Measurements from ENCODE around the gene NID1. TPM values are rescaled to one million over a fixed set of nuclear protein-coding genes. Genes with fewer than 3 reads are reported as not detected.

NID1 gene
- total and polyA plus RNA-seq, 4 donors = 15.4 to 151 (median 45.1) TPM

GRCh38 chr1:236091933-236092318 is 27.0 kb upstream of the NID1 start:
- Histone ChIP-seq H3K4me1 (ENCODE audit: control insufficient read depth in 5 of 5, insufficient read depth in 5 of 5, low read length in 5 of 5) (peaks cover 0 to 5% (median 0%) of the 10 kb centered on the region in 5 donors), H3K27me3 (ENCODE audit: control insufficient read depth in 3 of 3, insufficient read depth in 3 of 3, low read length in 2 of 3) (no peaks in the 10 kb centered on the region), H3K9ac (ENCODE audit: insufficient read depth in 1 of 2, low read length in 2 of 2) (no peak overlapping the region), H3K4me3 (no peak overlapping the region), H3K27ac (ENCODE audit: low read depth in 1 of 2, low read length in 1 of 2) (no peak overlapping the region), H3K9me3 (ENCODE audit: control insufficient read depth in 4 of 4, insufficient read depth in 3 of 4, low read length in 3 of 4) (peaks cover 0 to 3% (median under 1%) of the 10 kb centered on the region in 4 donors), H3K36me3 (ENCODE audit: control insufficient read depth in 4 of 4, insufficient read depth in 4 of 4, low read length in 4 of 4) (no peaks in the 10 kb centered on the region)
- WGBS, 2 donors = 68 to 77% methylated on average over 5 of the region's 5 CpGs
- TF ChIP-seq CTCF (IDR thresholded peaks at IDR 0.05; ENCODE audit: control extremely low read depth, extremely low read depth) = no peak
- ATAC-seq (ENCODE audit: insufficient read depth, low FRiP score) (no peak), DNase-seq (peak in 2 of 3 donors; percentile 50 to 55)

GRCh38 chr1:236090741-236091147 is 25.9 kb upstream of the NID1 start:
- DNase-seq (peak; percentile 35 to 76 (median 71)), ATAC-seq (ENCODE audit: insufficient read depth, low FRiP score) (no peak)
- no peaks in the 10 kb centered on the region for H3K36me3 ChIP-seq (ENCODE audit: control insufficient read depth in 4 of 4, insufficient read depth in 4 of 4, low read length in 4 of 4)
- no peaks in the 10 kb centered on the region for H3K9me3 ChIP-seq (ENCODE audit: control insufficient read depth in 4 of 4, insufficient read depth in 3 of 4, low read length in 3 of 4)
- H3K9ac ChIP-seq (ENCODE audit: insufficient read depth in 1 of 2, low read length in 2 of 2) = peak overlapping the region in 1 of 2 donors; percentile 45
- WGBS, 2 donors = 58 to 65% methylated on average over 5 of the region's 5 CpGs
- no peak overlapping the region for H3K4me3 ChIP-seq
- peaks cover 0 to 5% (median 0%) of the 10 kb centered on the region in 5 donors for H3K4me1 ChIP-seq (ENCODE audit: control insufficient read depth in 5 of 5, insufficient read depth in 5 of 5, low read length in 5 of 5)
- no peak overlapping the region for H3K27ac ChIP-seq (ENCODE audit: low read depth in 1 of 2, low read length in 1 of 2)
- TF ChIP-seq CTCF (IDR thresholded peaks at IDR 0.05; ENCODE audit: control extremely low read depth, extremely low read depth) = no peak
- H3K27me3 ChIP-seq (ENCODE audit: control insufficient read depth in 3 of 3, insufficient read depth in 3 of 3, low read length in 2 of 3) = no peaks in the 10 kb centered on the region

GRCh38 chr1:236089046-236089773 is 24.3 kb upstream of the NID1 start:
- no peak for TF ChIP-seq CTCF (IDR thresholded peaks at IDR 0.05; ENCODE audit: control extremely low read depth, extremely low read depth)
- H3K27me3 ChIP-seq (ENCODE audit: control insufficient read depth in 3 of 3, insufficient read depth in 3 of 3, low read length in 2 of 3) = no peaks in the 10 kb centered on the region
- DNase-seq (peak in 1 of 3 donors; percentile 36), ATAC-seq (ENCODE audit: insufficient read depth, low FRiP score) (no peak)
- no peak overlapping the region for H3K4me3 ChIP-seq
- peaks cover 0 to 2% (median 0%) of the 10 kb centered on the region in 4 donors for H3K9me3 ChIP-seq (ENCODE audit: control insufficient read depth in 4 of 4, insufficient read depth in 3 of 4, low read length in 3 of 4)
- no peak overlapping the region for H3K9ac ChIP-seq (ENCODE audit: insufficient read depth in 1 of 2, low read length in 2 of 2)
- no peak overlapping the region for H3K27ac ChIP-seq (ENCODE audit: low read depth in 1 of 2, low read length in 1 of 2)
- no peaks in the 10 kb centered on the region for H3K36me3 ChIP-seq (ENCODE audit: control insufficient read depth in 4 of 4, insufficient read depth in 4 of 4, low read length in 4 of 4)
- 84 to 88% methylated on average over 12 of the region's 12 CpGs for WGBS, 2 donors
- peaks cover 0 to 5% (median 0%) of the 10 kb centered on the region in 5 donors for H3K4me1 ChIP-seq (ENCODE audit: control insufficient read depth in 5 of 5, insufficient read depth in 5 of 5, low read length in 5 of 5)

All from lung (tissue), 12 donors.